Measurements from ENCODE around the gene PTPRN. TPM values are rescaled to one million over a fixed set of nuclear protein-coding genes. Genes with fewer than 3 reads are reported as not detected.

Gene PTPRN
- total RNA-seq, 1 donor from 2014 or later, result not detected

DNA sequence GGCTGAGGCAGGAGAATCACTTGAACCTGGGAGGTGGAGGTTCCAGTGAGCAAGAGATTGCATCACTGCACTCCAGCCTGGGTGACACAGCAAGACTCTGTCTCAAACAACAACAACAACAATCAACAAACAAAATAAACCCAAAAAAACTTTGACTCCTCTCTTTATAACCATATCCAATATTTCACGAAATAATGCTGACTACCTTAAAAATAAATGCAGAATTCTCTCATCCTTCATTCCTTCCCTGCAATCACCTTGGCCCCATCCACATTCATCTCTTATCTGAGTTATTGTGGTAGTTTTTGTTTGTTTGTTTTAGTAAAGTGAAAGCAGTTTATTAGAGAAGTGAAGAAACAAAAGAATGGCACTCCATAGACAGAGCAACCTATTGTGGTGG lies 3.2 kb downstream of the PTPRN start:
- ATAC-seq, result no peak
- intact Hi-C loops (cut with DNase I), result no loop called here
- no peak for DNase-seq
- Histone ChIP-seq H3K27me3 (ENCODE audit: low read depth) (peaks cover 73% of the 10 kb centered on the region), H3K36me3 (no peaks in the 10 kb centered on the region), H3K27ac (no peak overlapping the region), H3K9me3 (no peaks in the 10 kb centered on the region), H3K4me1 (no peaks in the 10 kb centered on the region), H3K4me3 (no peak overlapping the region)
- TF ChIP-seq CTCF (IDR thresholded peaks at IDR 0.05), result no peak

GRCh38 chr2:219304223-219304622 lies 5.0 kb downstream of the PTPRN start:
- H3K27me3 ChIP-seq (ENCODE audit: low read depth), result peaks cover 64% of the 10 kb centered on the region
- intact Hi-C loops (cut with DNase I), result no loop called here

DNA sequence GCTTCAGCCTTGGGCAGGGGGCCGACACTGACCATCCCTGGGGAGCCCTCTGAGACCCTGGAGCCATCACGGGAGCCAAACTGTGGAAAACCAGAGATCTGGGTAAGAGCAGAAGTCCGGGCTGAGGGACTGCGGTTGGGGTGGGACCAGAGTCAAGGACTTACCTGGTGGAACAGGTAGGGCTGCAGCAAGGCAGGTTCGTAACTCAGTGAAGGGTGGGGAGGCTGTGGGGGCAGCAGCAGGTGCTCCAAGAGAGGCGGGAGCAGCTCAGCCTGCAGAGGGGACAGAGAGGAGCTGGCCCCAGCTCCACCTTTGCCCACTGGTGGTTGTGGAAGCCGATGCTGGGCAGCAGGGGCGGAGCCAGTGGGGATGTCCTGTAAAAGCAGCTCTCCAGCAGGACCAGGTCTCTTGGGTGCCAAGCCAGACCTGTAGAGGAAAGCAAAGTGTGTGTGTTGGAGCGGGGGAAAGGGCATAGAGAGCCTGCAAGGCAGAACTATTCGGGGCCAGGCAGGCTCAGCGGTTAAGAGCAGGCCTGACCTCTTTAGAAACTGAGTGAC lies 6.7 kb downstream of the PTPRN start:
- H3K27me3 ChIP-seq (ENCODE audit: low read depth), result peaks cover 51% of the 10 kb centered on the region
- peaks cover 7% of the 10 kb centered on the region for H3K4me1 ChIP-seq
- no peak for TF ChIP-seq CTCF (IDR thresholded peaks at IDR 0.05)
- H3K36me3 ChIP-seq, result no peaks in the 10 kb centered on the region
- ATAC-seq, result no peak
- no peak overlapping the region for H3K4me3 ChIP-seq
- no peak for DNase-seq
- H3K9me3 ChIP-seq, result no peaks in the 10 kb centered on the region
- H3K27ac ChIP-seq, result no peak overlapping the region
- intact Hi-C loops (cut with DNase I), result no loop called here

More at GRCh38 chr2:219304223-219304622, 5.0 kb downstream of the PTPRN start:
- no peak for TF ChIP-seq CTCF (IDR thresholded peaks at IDR 0.05)
- no peaks in the 10 kb centered on the region for H3K9me3 ChIP-seq
- ATAC-seq, result no peak
- no peak overlapping the region for H3K4me3 ChIP-seq
- no peaks in the 10 kb centered on the region for H3K36me3 ChIP-seq
- no peak overlapping the region for H3K27ac ChIP-seq
- DNase-seq, result no peak
- H3K4me1 ChIP-seq, result no peaks in the 10 kb centered on the region

- Histone ChIP-seq H3K4me1 (peaks cover 11% of the 10 kb centered on the region), H3K27me3 (ENCODE audit: low read depth) (peaks cover 34% of the 10 kb centered on the region), H3K4me3 (no peak overlapping the region), H3K36me3 (no peaks in the 10 kb centered on the region), H3K27ac (no peak overlapping the region), H3K9me3 (no peaks in the 10 kb centered on the region)
- ATAC-seq, result no peak
- DNase-seq, result no peak
- no peak for TF ChIP-seq CTCF (IDR thresholded peaks at IDR 0.05)
- intact Hi-C loops (cut with DNase I), result no loop called here
These were observed 9.2 kb downstream of the PTPRN start for GRCh38 chr2:219300022-219300421.

GRCh38 chr2:219299372-219299760 lies 9.8 kb downstream of the PTPRN start:
- no peak for TF ChIP-seq CTCF (IDR thresholded peaks at IDR 0.05)
- peaks cover 15% of the 10 kb centered on the region for H3K4me1 ChIP-seq
- no peaks in the 10 kb centered on the region for H3K9me3 ChIP-seq
- no peak overlapping the region for H3K27ac ChIP-seq
- DNase-seq, result no peak
- no peaks in the 10 kb centered on the region for H3K36me3 ChIP-seq
- intact Hi-C loops (cut with DNase I), result no loop called here
- ATAC-seq, result no peak
- H3K4me3 ChIP-seq, result no peak overlapping the region
- H3K27me3 ChIP-seq (ENCODE audit: low read depth), result peaks cover 34% of the 10 kb centered on the region

All from lower lobe of right lung (tissue), 2 donors.